ENCODE measurements around the gene PLAAT2. TPM values are rescaled to one million over a fixed set of nuclear protein-coding genes. Genes with fewer than 3 reads are reported as not detected.

Gene PLAAT2
- polyA plus RNA-seq = 100 to 1,000 TPM in 2 of 4 donors, 10 to 100 TPM in 1, not detected in 1; 35.6 to 447 (median 141) TPM
- long read RNA-seq, donor 1 = 0 reads
- long read RNA-seq, donor 2 = 0 reads
- long read RNA-seq, donor 3 = 0 reads
- long read RNA-seq, donor 4 = 0 reads
- long read RNA-seq, donor 5 = 0 reads
- long read RNA-seq, donor 6 = 0 reads
- long read RNA-seq, donor 7 = 0 reads
- long read RNA-seq, donor 8 = 0 reads
- long read RNA-seq, donor 9 = 0 reads
- long read RNA-seq, donor 10 = 0 reads

GRCh38 chr11:63563201-63564055 lies at the start of gene PLAAT2:
TSS of gene PLAAT2 (minus strand) at chr11:63563379. CDS start at chr11:63563324, 55 bp downstream.
- Histone ChIP-seq H3K4me3 (ENCODE audit: low read depth in 1 of 3, low read length in 3 of 3) (peak within 1 kb of the TSS in 1 of 3 donors; percentile 42), H3K9me3 (ENCODE audit: control insufficient read depth in 2 of 2, insufficient read depth in 1 of 2, low read depth in 1 of 2, low read length in 1 of 2) (no peaks in the 10 kb centered on the region), H3K27ac (ENCODE audit: low read depth in 1 of 3, low read length in 2 of 3) (peak within 1 kb of the TSS; percentile 92 to 99 (median 95)), H3K36me3 (ENCODE audit: control insufficient read depth in 3 of 3, insufficient read depth in 2 of 3, low read depth in 1 of 3, low read length in 3 of 3) (no peaks in the 10 kb centered on the region), H3K4me1 (ENCODE audit: control insufficient read depth in 3 of 3, insufficient read depth in 2 of 3, low read depth in 1 of 3, low read length in 2 of 3) (peaks cover 3 to 38% (median 7%) of the 10 kb centered on the region in 3 donors), H3K27me3 (ENCODE audit: control insufficient read depth in 3 of 3, insufficient read depth in 3 of 3, low read length in 3 of 3) (no peaks in the 10 kb centered on the region)
- DNase-seq = peak; percentile 33 to 73
- FAIRE-seq = no peak
- WGBS, 3 donors = 39 to 78% (median 59%) methylated on average over 13 of the region's 13 CpGs

- no peak overlapping the region for H3K27ac ChIP-seq (ENCODE audit: low read depth in 1 of 3, low read length in 2 of 3)
- no peak overlapping the region for H3K4me3 ChIP-seq (ENCODE audit: low read depth in 1 of 3, low read length in 3 of 3)
- H3K4me1 ChIP-seq (ENCODE audit: control insufficient read depth in 3 of 3, insufficient read depth in 2 of 3, low read depth in 1 of 3, low read length in 2 of 3) = peaks cover 5 to 22% (median 11%) of the 10 kb centered on the region in 3 donors
- H3K36me3 ChIP-seq (ENCODE audit: control insufficient read depth in 3 of 3, insufficient read depth in 2 of 3, low read depth in 1 of 3, low read length in 3 of 3) = no peaks in the 10 kb centered on the region
- H3K27me3 ChIP-seq (ENCODE audit: control insufficient read depth in 3 of 3, insufficient read depth in 3 of 3, low read length in 3 of 3) = peaks cover 0 to 21% (median 0%) of the 10 kb centered on the region in 3 donors
- no peaks in the 10 kb centered on the region for H3K9me3 ChIP-seq (ENCODE audit: control insufficient read depth in 2 of 2, insufficient read depth in 1 of 2, low read depth in 1 of 2, low read length in 1 of 2)
- FAIRE-seq (no peak), DNase-seq (no peak)
Measured at GRCh38 chr11:63612181-63612580, 49.0 kb upstream of the PLAAT2 start.

- peaks cover 0 to 21% (median 0%) of the 10 kb centered on the region in 3 donors for H3K27me3 ChIP-seq (ENCODE audit: control insufficient read depth in 3 of 3, insufficient read depth in 3 of 3, low read length in 3 of 3)
- no peak overlapping the region for H3K27ac ChIP-seq (ENCODE audit: low read depth in 1 of 3, low read length in 2 of 3)
- DNase-seq (no peak), FAIRE-seq (no peak)
- no peak overlapping the region for H3K4me3 ChIP-seq (ENCODE audit: low read depth in 1 of 3, low read length in 3 of 3)
- H3K36me3 ChIP-seq (ENCODE audit: control insufficient read depth in 3 of 3, insufficient read depth in 2 of 3, low read depth in 1 of 3, low read length in 3 of 3) = no peaks in the 10 kb centered on the region
- 81 to 88% (median 83%) methylated on average over 1 of the region's 1 CpG for WGBS, 3 donors
- H3K9me3 ChIP-seq (ENCODE audit: control insufficient read depth in 2 of 2, insufficient read depth in 1 of 2, low read depth in 1 of 2, low read length in 1 of 2) = no peaks in the 10 kb centered on the region
- H3K4me1 ChIP-seq (ENCODE audit: control insufficient read depth in 3 of 3, insufficient read depth in 2 of 3, low read depth in 1 of 3, low read length in 2 of 3) = peaks cover 5 to 22% (median 11%) of the 10 kb centered on the region in 3 donors
Measured at GRCh38 chr11:63611395-63611747, 48.2 kb upstream of the PLAAT2 start.

GRCh38 chr11:63610604-63611394 lies 47.6 kb upstream of the PLAAT2 start:
- 66 to 90% (median 80%) methylated on average over 14 of the region's 14 CpGs for WGBS, 3 donors
- Histone ChIP-seq H3K4me1 (ENCODE audit: control insufficient read depth in 3 of 3, insufficient read depth in 2 of 3, low read depth in 1 of 3, low read length in 2 of 3) (peaks cover 5 to 22% (median 11%) of the 10 kb centered on the region in 3 donors), H3K4me3 (ENCODE audit: low read depth in 1 of 3, low read length in 3 of 3) (no peak overlapping the region), H3K9me3 (ENCODE audit: control insufficient read depth in 2 of 2, insufficient read depth in 1 of 2, low read depth in 1 of 2, low read length in 1 of 2) (no peaks in the 10 kb centered on the region), H3K27ac (ENCODE audit: low read depth in 1 of 3, low read length in 2 of 3) (peak overlapping the region in 2 of 3 donors; percentile 13 to 73), H3K36me3 (ENCODE audit: control insufficient read depth in 3 of 3, insufficient read depth in 2 of 3, low read depth in 1 of 3, low read length in 3 of 3) (no peaks in the 10 kb centered on the region), H3K27me3 (ENCODE audit: control insufficient read depth in 3 of 3, insufficient read depth in 3 of 3, low read length in 3 of 3) (peaks cover 0 to 21% (median 0%) of the 10 kb centered on the region in 3 donors)
- DNase-seq = no peak
- no peak for FAIRE-seq

DNA sequence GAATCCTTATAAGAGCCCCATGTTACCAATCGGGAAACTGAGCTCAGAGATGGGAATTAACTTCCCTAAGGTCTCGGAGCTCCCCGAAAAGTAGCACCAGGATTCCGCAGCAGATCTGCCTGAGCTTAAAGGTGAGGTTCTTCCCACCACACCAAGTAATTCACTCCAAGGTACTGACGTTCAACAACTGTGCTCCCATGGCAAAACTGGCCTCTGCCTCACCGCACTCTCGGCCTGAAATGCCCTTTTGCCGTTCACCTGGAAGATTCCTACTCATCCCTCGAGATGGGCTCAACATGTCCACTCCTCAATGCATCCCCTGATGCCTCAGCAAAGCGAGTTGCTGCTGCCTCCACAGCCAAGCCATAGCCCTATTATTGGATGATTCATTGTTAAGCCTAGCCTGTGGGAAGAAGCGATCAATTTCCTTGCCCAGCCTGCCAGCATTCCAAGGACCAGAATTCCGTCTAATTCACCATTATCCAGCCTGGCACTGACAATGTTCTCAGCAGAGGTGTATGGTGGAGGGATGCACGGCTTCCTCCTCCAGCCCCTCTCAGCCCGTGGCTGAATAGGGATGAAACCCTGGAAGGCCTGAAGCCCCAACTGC lies 46.9 kb upstream of the PLAAT2 start:
- H3K27ac ChIP-seq (ENCODE audit: low read depth in 1 of 3, low read length in 2 of 3) = peak overlapping the region in 2 of 3 donors; percentile 58 to 73

DNA sequence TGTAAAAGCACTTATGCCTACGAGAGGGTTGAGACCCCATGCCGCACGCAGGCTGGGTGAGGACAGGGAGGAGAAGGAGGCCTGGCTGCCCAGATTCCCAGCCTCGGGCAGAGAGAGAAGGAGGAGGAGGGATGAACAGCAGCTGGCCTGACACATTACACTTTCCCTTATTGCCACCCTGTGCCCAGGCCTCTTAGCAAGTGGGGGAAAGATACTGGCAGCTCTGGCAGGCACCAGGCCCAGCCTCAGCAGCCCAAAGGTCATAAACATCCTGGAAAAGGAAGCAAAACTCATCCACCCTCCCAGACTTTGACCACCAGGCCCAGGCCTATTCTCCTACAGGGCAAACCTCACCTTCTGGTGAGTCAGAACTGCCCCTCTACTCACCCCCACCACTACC lies 46.4 kb upstream of the PLAAT2 start:
- Histone ChIP-seq H3K27me3 (ENCODE audit: control insufficient read depth in 3 of 3, insufficient read depth in 3 of 3, low read length in 3 of 3) (peaks cover 0 to 19% (median 0%) of the 10 kb centered on the region in 3 donors), H3K4me3 (ENCODE audit: low read depth in 1 of 3, low read length in 3 of 3) (no peak overlapping the region), H3K27ac (ENCODE audit: low read depth in 1 of 3, low read length in 2 of 3) (peak overlapping the region in 2 of 3 donors; percentile 68 to 73), H3K4me1 (ENCODE audit: control insufficient read depth in 3 of 3, insufficient read depth in 2 of 3, low read depth in 1 of 3, low read length in 2 of 3) (peaks cover 5 to 22% (median 11%) of the 10 kb centered on the region in 3 donors), H3K36me3 (ENCODE audit: control insufficient read depth in 3 of 3, insufficient read depth in 2 of 3, low read depth in 1 of 3, low read length in 3 of 3) (no peaks in the 10 kb centered on the region), H3K9me3 (ENCODE audit: control insufficient read depth in 2 of 2, insufficient read depth in 1 of 2, low read depth in 1 of 2, low read length in 1 of 2) (no peaks in the 10 kb centered on the region)
- no peak for FAIRE-seq
- DNase-seq = peak; percentile 58 to 85
- 8 to 41% (median 41%) methylated on average over 4 of the region's 4 CpGs for WGBS, 3 donors

More for the DNA sequence above, 46.9 kb upstream of the PLAAT2 start:
- FAIRE-seq (no peak), DNase-seq (no peak)
- H3K4me3 ChIP-seq (ENCODE audit: low read depth in 1 of 3, low read length in 3 of 3) = no peak overlapping the region
- peaks cover 5 to 22% (median 11%) of the 10 kb centered on the region in 3 donors for H3K4me1 ChIP-seq (ENCODE audit: control insufficient read depth in 3 of 3, insufficient read depth in 2 of 3, low read depth in 1 of 3, low read length in 2 of 3)
- no peaks in the 10 kb centered on the region for H3K9me3 ChIP-seq (ENCODE audit: control insufficient read depth in 2 of 2, insufficient read depth in 1 of 2, low read depth in 1 of 2, low read length in 1 of 2)
- H3K36me3 ChIP-seq (ENCODE audit: control insufficient read depth in 3 of 3, insufficient read depth in 2 of 3, low read depth in 1 of 3, low read length in 3 of 3) = no peaks in the 10 kb centered on the region
- peaks cover 0 to 21% (median 0%) of the 10 kb centered on the region in 3 donors for H3K27me3 ChIP-seq (ENCODE audit: control insufficient read depth in 3 of 3, insufficient read depth in 3 of 3, low read length in 3 of 3)
- WGBS, 3 donors = 84 to 86% (median 85%) methylated on average over 14 of the region's 14 CpGs

DNA sequence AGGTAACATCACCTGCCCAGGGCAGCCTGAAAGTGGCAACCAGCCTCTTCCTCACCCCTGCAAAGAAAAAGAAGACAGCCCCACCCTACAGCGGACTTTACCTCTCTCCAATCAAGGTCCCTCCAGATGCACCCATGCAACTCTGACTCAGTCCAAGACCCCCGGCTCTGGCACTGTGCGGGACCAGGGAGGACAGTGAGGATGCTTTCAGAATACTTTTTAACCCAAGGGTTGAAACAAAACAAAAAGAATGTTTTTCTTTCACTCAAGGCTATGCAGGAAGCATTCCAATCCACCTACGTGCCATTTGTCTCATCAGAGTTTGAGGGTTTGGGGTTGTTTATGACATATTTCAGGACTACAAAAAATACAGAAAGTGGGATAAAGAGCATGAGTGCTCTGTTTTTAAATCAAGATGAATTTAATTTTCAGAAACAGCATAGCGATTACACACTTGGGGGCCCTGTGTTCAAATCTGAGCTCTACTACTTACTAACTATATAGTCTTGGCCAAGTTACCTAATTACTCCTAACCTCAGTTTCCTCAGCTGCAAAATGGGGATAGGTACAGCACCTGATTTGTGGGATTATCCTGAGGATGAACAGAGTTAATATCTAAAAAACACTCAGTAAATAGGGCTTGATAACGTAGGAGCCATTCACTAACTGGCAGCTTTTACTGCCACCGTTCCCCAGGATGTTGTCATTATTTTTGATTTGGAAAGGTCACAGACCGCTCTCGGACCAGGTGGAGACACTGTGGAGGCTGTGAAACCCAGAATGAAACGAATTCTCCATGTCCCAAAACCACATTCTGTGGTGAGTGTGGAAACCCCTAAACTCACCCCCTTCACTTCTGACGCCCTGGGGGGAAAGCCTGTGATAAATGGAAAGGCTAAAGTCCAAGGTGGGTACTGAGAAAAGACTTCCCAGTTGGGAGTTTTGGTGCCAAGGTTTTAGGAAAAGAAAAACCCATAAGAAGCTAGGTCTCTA lies 45.5 kb upstream of the PLAAT2 start:
- WGBS, 3 donors = 53 to 70% (median 57%) methylated on average over 11 of the region's 11 CpGs
- FAIRE-seq (no peak), DNase-seq (no peak)
- Histone ChIP-seq H3K4me1 (ENCODE audit: control insufficient read depth in 3 of 3, insufficient read depth in 2 of 3, low read depth in 1 of 3, low read length in 2 of 3) (peaks cover 5 to 17% (median 11%) of the 10 kb centered on the region in 3 donors), H3K36me3 (ENCODE audit: control insufficient read depth in 3 of 3, insufficient read depth in 2 of 3, low read depth in 1 of 3, low read length in 3 of 3) (no peaks in the 10 kb centered on the region), H3K9me3 (ENCODE audit: control insufficient read depth in 2 of 2, insufficient read depth in 1 of 2, low read depth in 1 of 2, low read length in 1 of 2) (no peaks in the 10 kb centered on the region), H3K27ac (ENCODE audit: low read depth in 1 of 3, low read length in 2 of 3) (peak overlapping the region in 2 of 3 donors; percentile 68 to 73), H3K4me3 (ENCODE audit: low read depth in 1 of 3, low read length in 3 of 3) (no peak overlapping the region), H3K27me3 (ENCODE audit: control insufficient read depth in 3 of 3, insufficient read depth in 3 of 3, low read length in 3 of 3) (peaks cover 0 to 10% (median 0%) of the 10 kb centered on the region in 3 donors)

All from small intestine (tissue), 16 donors.